HepG2 (cell line): ENCODE results near the gene PKNOX2. TPM values are rescaled to one million over a fixed set of nuclear protein-coding genes. Genes with fewer than 3 reads are reported as not detected.

ENCODE experiments used
- ATAC-seq: fragments of 200-7000 bp; cut with Tn5 transposase; 3 replicates; pipeline ENCODE4 v1.9.1; 2020; ENCODE audit warnings: mild to moderate bottlenecking, moderate library complexity
- BruUV-seq: library from RNA; stranded (reverse); fragments of 400-500 nt; replicated peaks from 2 replicates; lab custom pipeline; 2021; lab: Mats Ljungman, UMichigan
- CTCF ChIA-PET: fragments of 300-600 bp; formaldehyde crosslinking; extraction: SDS; loops from one replicate; lab custom pipeline; 2021; ENCODE audit warnings: low total read pairs, inconsistent platforms, low intra/inter-chr PET ratio; lab: Yijun Ruan, JAX
- POLR2A ChIA-PET: fragments of 350-600 bp; sonication (Branson Sonifier 250); formaldehyde crosslinking; loops from one replicate; lab custom pipeline; 2020; ENCODE audit warnings: antibody characterized with exemption, inconsistent platforms; lab: Yijun Ruan, JAX
- DNase-seq: peaks from one replicate; pipeline ENCODE4 v3.0.0-alpha.2; 2015; ENCODE audit warnings: low spot score
- FAIRE-seq: peaks from 3 replicates; lab custom pipeline; 2011; peaks lifted over from hg19 to GRCh38; lab: Jason Lieb, UNC
- H2AFZ ChIP-seq: one replicate; pipeline ENCODE4 v1.6.1; 2011; ENCODE audit warnings: low read length, inconsistent platforms
- H3K27ac ChIP-seq: fragments of 300-600 bp; 3 replicates; pipeline ENCODE4 v1.8.0; 2011; ENCODE audit warnings: mixed run types, mild to moderate bottlenecking, mixed read lengths, low read length, inconsistent platforms; ENCODE audit not compliant: insufficient read depth; ENCODE audit errors: extremely low read length
- H3K27me3 ChIP-seq, 2 experiments: fragments of 200-600 bp in 1 of 2; 2 replicates in 1 of 2; 3 replicates in 1 of 2; pipeline versions ENCODE4 v1.6.0 to v1.8.0; 2011; ENCODE audit warnings: low read length in 2 of 2, mild to moderate bottlenecking in 2 of 2, moderate library complexity in 2 of 2, inconsistent platforms in 1 of 2; ENCODE audit not compliant: insufficient read depth in 2 of 2, control insufficient read depth in 1 of 2
- H3K36me3 ChIP-seq, 2 experiments: fragments of 200-600 bp in 1 of 2; replicated peaks in 1 of 2; 2 replicates in 1 of 2; 3 replicates in 1 of 2; pipeline versions ENCODE4 v1.5.1 to v1.8.0; 2011; ENCODE audit warnings: low read length in 2 of 2, inconsistent platforms in 1 of 2; ENCODE audit not compliant: insufficient read depth in 2 of 2, control insufficient read depth in 1 of 2
- H3K4me1 ChIP-seq: 2 replicates; pipeline ENCODE4 v1.5.1; 2012; ENCODE audit warnings: low read length, inconsistent platforms; ENCODE audit not compliant: insufficient read depth
- H3K4me2 ChIP-seq: 2 replicates; pipeline ENCODE4 v1.6.0; 2011; ENCODE audit warnings: low read depth, low read length, inconsistent platforms
- H3K4me3 ChIP-seq, 3 experiments: fragments of 200-600 bp in 1 of 3; sonication (generic), shearing (Covaris generic) in 1 of 3; replicated peaks in 1 of 3; 2 replicates each; pipeline ENCODE4 v1.5.1; 2011 to 2016; ENCODE audit warnings: low read length in 3 of 3, inconsistent platforms in 2 of 3, low read depth in 2 of 3, mild to moderate bottlenecking in 2 of 3, control low read depth in 1 of 3, mixed read lengths in 1 of 3; ENCODE audit not compliant: insufficient read depth in 1 of 3
- H3K79me2 ChIP-seq: one replicate; pipeline ENCODE4 v1.6.1; 2011; ENCODE audit warnings: low read length, inconsistent platforms; ENCODE audit not compliant: insufficient read depth
- H3K9ac ChIP-seq: 2 replicates; pipeline ENCODE4 v1.6.0; 2011; ENCODE audit warnings: mild to moderate bottlenecking, low read depth, low read length, inconsistent platforms; ENCODE audit not compliant: insufficient read depth
- H3K9me3 ChIP-seq: 2 replicates; pipeline ENCODE4 v1.5.1; 2012; ENCODE audit warnings: mild to moderate bottlenecking, low read length
- H4K20me1 ChIP-seq: 2 replicates; pipeline ENCODE4 v1.6.0; 2011; ENCODE audit warnings: inconsistent platforms, mild to moderate bottlenecking, low read length, moderate library complexity; ENCODE audit not compliant: insufficient read depth
- ATRX ChIP-seq: sonication (generic); formaldehyde crosslinking; IDR thresholded peaks from 2 replicates; pipeline ENCODE4 v1.4.0; 2020; ENCODE audit warnings: missing genetic modification reagents, borderline replicate concordance
- CCAR2 ChIP-seq: fragments of 200-400 bp; formaldehyde crosslinking; optimal IDR thresholded peaks from 2 replicates; pipeline ENCODE3; 2018; ENCODE audit warnings: low read depth, mild to moderate bottlenecking, low read length, moderate library complexity
- CHD2 ChIP-seq: IDR thresholded peaks from 2 replicates; pipeline ENCODE4 v1.6.1; 2011; ENCODE audit warnings: low read depth, low read length, improper control_type of control experiment
- DMAP1 ChIP-seq: IDR thresholded peaks from 2 replicates; pipeline ENCODE4 v1.6.1; 2016
- HCFC1 ChIP-seq: fragments of 150-350 bp; IDR thresholded peaks from 2 replicates; pipeline ENCODE4 v1.6.1; 2014; ENCODE audit warnings: low read depth, low read length
- JARID2 ChIP-seq: sonication (generic); formaldehyde crosslinking; IDR thresholded peaks from 2 replicates; pipeline ENCODE4 v1.8.1; 2023; ENCODE audit warnings: missing genetic modification reagents, inconsistent platforms; ENCODE audit not compliant: insufficient replicate concordance
- MATR3 ChIP-seq: sonication (generic); formaldehyde crosslinking; IDR thresholded peaks from 2 replicates; pipeline ENCODE4 v1.4.0; 2020; ENCODE audit warnings: missing genetic modification reagents
- MTF1 ChIP-seq: sonication (generic); formaldehyde crosslinking; IDR thresholded peaks from 2 replicates; pipeline ENCODE4 v1.5.0; 2020; ENCODE audit warnings: missing genetic modification reagents
- PAF1 ChIP-seq: IDR thresholded peaks from 2 replicates; pipeline ENCODE4 v1.6.1; 2016; ENCODE audit warnings: missing genetic modification reagents, missing compliant biosample characterization
- PHF5A ChIP-seq: IDR thresholded peaks from one replicate; pipeline ENCODE4 v1.6.1; 2018; ENCODE audit warnings: low read depth, missing genetic modification reagents; ENCODE audit not compliant: unreplicated experiment
- POLR2G ChIP-seq: fragments of 200-400 bp; formaldehyde crosslinking; IDR thresholded peaks from 2 replicates; pipeline ENCODE4 v1.6.1; 2018; ENCODE audit warnings: mild to moderate bottlenecking, low read depth, low read length, moderate library complexity
- TAF15 ChIP-seq: fragments of 200-400 bp; formaldehyde crosslinking; IDR thresholded peaks from one replicate; pipeline ENCODE4 v1.6.1; 2018; ENCODE audit warnings: mild to moderate bottlenecking, low read depth, low read length; ENCODE audit not compliant: poor library complexity, severe bottlenecking
- ZMAT3 ChIP-seq: sonication (generic); formaldehyde crosslinking; conservative IDR thresholded peaks from 2 replicates; pipeline ENCODE4 v1.7.0; 2021; ENCODE audit warnings: missing genetic modification reagents
- ZNF274 ChIP-seq: sonication (generic); formaldehyde crosslinking; IDR thresholded peaks from 2 replicates; pipeline ENCODE4 v1.5.1; 2020; ENCODE audit warnings: mild to moderate bottlenecking, missing genetic modification reagents
- ZNF382 ChIP-seq: sonication (generic); formaldehyde crosslinking; IDR thresholded peaks from 2 replicates; pipeline ENCODE4 v1.5.0; 2020; ENCODE audit warnings: missing genetic modification reagents, mild to moderate bottlenecking, borderline replicate concordance
- ZNF775 ChIP-seq: sonication (generic); formaldehyde crosslinking; IDR thresholded peaks from 2 replicates; pipeline ENCODE4 v1.4.0; 2020; ENCODE audit warnings: missing genetic modification reagents, mild to moderate bottlenecking, moderate library complexity, borderline replicate concordance
- ZSCAN22 ChIP-seq: sonication (generic); formaldehyde crosslinking; IDR thresholded peaks from 2 replicates; pipeline ENCODE4 v1.4.0; 2020; ENCODE audit warnings: mild to moderate bottlenecking, missing genetic modification reagents
- WGBS: methylation state at CpG from one replicate; pipeline ENCODE4 v1.1.6; 2017; ENCODE audit warnings: low lambda C conversion rate; 5-methylcytosine and 5-hydroxymethylcytosine counted together
- in situ Hi-C: cut with HindIII; loops from 2 replicates; pipeline ENCODE4 v1.10.0; 2017; ENCODE audit warnings: low pct_unique_long_range_greater_than_20kb; ENCODE audit not compliant: extremely low pct_ligation_motif_present
- intact Hi-C: fragments of 100-400 bp; cut with micrococcal nuclease; formaldehyde crosslinking; loops from one replicate; pipeline ENCODE4 v1.10.0; 2022; ENCODE audit not compliant: unreplicated experiment
- polyA plus RNA-seq, 8 experiments: library from polyadenylated mRNA; depleted of rRNA in 3 of 8; stranded (reverse) in 7 of 8; unstranded in 1 of 8; fragments of >200 nt; fragmentation: Illumina TruSeq in 4 of 8; extraction: Trizol in 4 of 8; gene quantifications; 2 replicates each; pipeline versions ENCODE4 v1.2.1 to v1.2.3, GENCODE V29; 2011 to 2016; ENCODE audit warnings: low read depth in 4 of 8, missing spikeins in 1 of 8, mixed read lengths in 1 of 8; ENCODE audit not compliant: insufficient read depth in 1 of 8
- total RNA-seq, 5 experiments: library from RNA; depleted of rRNA; stranded (reverse); fragments of >200 nt; fragmentation: Illumina TruSeq; extraction: Trizol; gene quantifications; 2 replicates each; pipeline ENCODE4 v1.2.3, GENCODE V29; 2016; ENCODE audit warnings: low read depth in 1 of 5

The PKNOX2 gene
- total and polyA plus RNA-seq, 2 of the 13 experiments (the other 11 are each of a cell fraction or from before 2014, with no cell fraction given) = not detected

GRCh38 chr11:125329786-125330185, 165.2 kb downstream of the PKNOX2 start:
- Histone ChIP-seq H4K20me1 (no peaks in the 10 kb centered on the region), H3K9me3 (no peaks in the 10 kb centered on the region), H3K9ac (no peak overlapping the region), H2AFZ (no peak overlapping the region), H3K27me3 (peaks cover 0 to 33% of the 10 kb centered on the region in 2 experiments; a peak in 3 of 5 replicates), H3K4me2 (no peak overlapping the region), H3K4me1 (no peaks in the 10 kb centered on the region), H3K4me3 (no peak overlapping the region), H3K36me3 (no peaks in the 10 kb centered on the region), H3K27ac (no peak overlapping the region), H3K79me2 (no peaks in the 10 kb centered on the region)
- ATAC-seq (no peak), FAIRE-seq (no peak), DNase-seq (no peak)
- intact Hi-C loops (no loop called here), in situ Hi-C loops (no loop called here)
- no peak for TF ChIP-seq ZNF382
- no peak for TF ChIP-seq ATRX (CRISPR knock-in tag)
- TF ChIP-seq ZMAT3 (CRISPR knock-in tag) = no peak
- no peak for TF ChIP-seq CHD2
- no peak for TF ChIP-seq ZNF775
- TF ChIP-seq MATR3 = no peak
- no peak for TF ChIP-seq CCAR2
- TF ChIP-seq DMAP1 (CRISPR knock-in tag) = no peak
- TF ChIP-seq MTF1 (CRISPR knock-in tag) = no peak
- no peak for TF ChIP-seq JARID2
- TF ChIP-seq POLR2G = no peak
- no peak for TF ChIP-seq HCFC1
- TF ChIP-seq ZSCAN22 (CRISPR knock-in tag) = no peak
- no peak for TF ChIP-seq PAF1 (CRISPR knock-in tag)
- no peak for TF ChIP-seq PHF5A (CRISPR knock-in tag)
- TF ChIP-seq ZNF274 (CRISPR knock-in tag) = no peak
- no peak for TF ChIP-seq TAF15
- 55% methylated on average over 7 of the region's 9 CpGs for WGBS
- POLR2A ChIA-PET = no interaction called here
- BruUV-seq = no TSS peak
- CTCF ChIA-PET = no interaction called here
